Mucosa of rectum (tissue), 2 donors: ENCODE measurements around the gene KRT35.

ENCODE experiments used
- H3K27ac ChIP-seq, 2 donors: one replicate each; pipeline ENCODE4 v1.7.0; 2013; ENCODE audit warnings: inconsistent platforms in 2 of 2, low read depth in 2 of 2, low read length in 2 of 2
- H3K27me3 ChIP-seq, 2 donors: one replicate each; pipeline ENCODE4 v1.7.0; 2013; ENCODE audit warnings: low read length in 2 of 2; ENCODE audit not compliant: control insufficient read depth in 2 of 2, insufficient read depth in 2 of 2
- H3K36me3 ChIP-seq, 2 donors: one replicate each; pipeline ENCODE4 v1.7.0; 2013; ENCODE audit warnings: low read length in 2 of 2; ENCODE audit not compliant: control insufficient read depth in 2 of 2, insufficient read depth in 2 of 2
- H3K4me1 ChIP-seq, 2 donors: one replicate each; pipeline ENCODE4 v1.7.0; 2013; ENCODE audit warnings: low read length in 2 of 2, mild to moderate bottlenecking in 1 of 2; ENCODE audit not compliant: control insufficient read depth in 2 of 2, insufficient read depth in 2 of 2
- H3K4me3 ChIP-seq, 2 donors: one replicate each; pipeline ENCODE4 v1.7.0; 2013; ENCODE audit warnings: low read length in 2 of 2
- H3K9ac ChIP-seq, 2 donors: one replicate each; pipeline ENCODE4 v1.7.0; 2013; ENCODE audit warnings: low read length in 2 of 2, low read depth in 1 of 2, mild to moderate bottlenecking in 1 of 2
- H3K9me3 ChIP-seq, 2 donors: one replicate each; pipeline ENCODE4 v1.7.0; 2013; ENCODE audit warnings: low read length in 2 of 2; ENCODE audit not compliant: control insufficient read depth in 2 of 2
- donor health status: healthy.
- donor health status: Normal muscosa, but diverticular disease.

The KRT35 gene

DNA sequence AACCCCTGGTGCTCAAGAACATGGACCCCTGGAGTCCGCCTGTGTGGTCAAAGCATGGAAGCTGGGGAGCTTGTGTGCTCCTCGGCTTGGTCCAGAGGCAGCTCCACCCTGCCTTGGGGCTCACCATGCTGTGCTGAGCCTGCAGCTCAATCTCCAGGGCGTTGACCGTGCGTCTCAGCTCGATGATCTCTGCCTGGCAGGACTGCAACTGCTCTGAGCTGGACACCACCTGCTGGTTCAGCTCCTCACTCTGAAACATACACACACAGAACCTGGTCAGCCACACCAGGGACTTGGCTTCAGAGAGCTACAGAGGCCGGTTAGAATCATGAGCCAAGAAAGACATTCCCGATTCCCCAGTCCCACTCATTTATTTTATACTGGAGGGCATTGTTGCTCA lies 2.7 kb downstream of the KRT35 start:
- no peak overlapping the region for H3K27ac ChIP-seq
- H3K9ac ChIP-seq, result no peak overlapping the region
- H3K9me3 ChIP-seq, result no peaks in the 10 kb centered on the region
- H3K4me1 ChIP-seq, result no peaks in the 10 kb centered on the region
- H3K27me3 ChIP-seq, result no peaks in the 10 kb centered on the region
- no peak overlapping the region for H3K4me3 ChIP-seq
- H3K36me3 ChIP-seq, result no peaks in the 10 kb centered on the region

DNA sequence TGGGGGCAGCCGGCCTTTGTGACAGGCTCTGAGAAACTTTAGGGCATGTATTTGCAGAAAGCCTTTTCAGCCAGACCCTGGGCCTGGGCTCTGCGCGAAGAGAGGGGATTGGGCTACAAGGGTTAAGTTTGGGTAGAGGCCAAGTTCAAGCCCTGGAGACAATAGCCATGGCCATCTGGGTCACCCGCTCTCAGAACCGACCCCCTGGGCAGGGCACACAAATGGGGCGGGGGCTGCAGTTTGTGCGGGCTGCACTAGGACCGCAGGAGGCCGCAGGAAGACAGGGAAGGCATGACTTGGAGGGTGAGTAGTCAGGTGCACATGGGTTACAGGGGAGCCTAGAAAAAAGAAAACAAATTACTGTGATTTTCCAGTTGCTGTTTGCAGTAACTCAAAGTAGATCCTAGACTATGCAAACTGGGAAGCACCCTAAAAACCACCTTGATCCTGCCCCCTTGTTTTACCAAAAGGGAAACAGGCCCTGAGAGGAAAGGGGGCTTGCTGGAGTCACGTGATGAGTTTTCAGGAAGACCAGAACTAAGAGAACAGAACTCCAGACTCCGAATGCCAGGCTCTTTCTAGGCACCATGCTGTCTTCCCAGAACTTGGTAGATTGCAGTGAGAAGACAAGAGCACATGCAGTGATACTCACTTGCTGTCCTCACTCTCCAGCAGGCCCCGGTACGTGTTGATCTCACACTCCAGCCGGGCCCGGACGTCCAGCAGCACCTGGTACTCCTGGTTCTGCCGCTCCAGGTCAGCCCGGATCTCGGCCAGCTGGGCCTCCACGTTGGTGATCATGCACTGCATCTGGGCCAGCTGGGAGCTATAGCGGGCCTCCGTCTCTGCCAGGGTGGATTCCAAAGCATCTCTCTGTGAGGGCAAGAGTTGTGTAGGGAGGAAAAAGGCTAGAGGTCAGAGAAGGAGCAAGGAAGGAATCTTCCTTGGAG lies 3.8 kb downstream of the KRT35 start:
- H3K9ac ChIP-seq, result no peak overlapping the region
- no peaks in the 10 kb centered on the region for H3K36me3 ChIP-seq
- no peaks in the 10 kb centered on the region for H3K9me3 ChIP-seq
- H3K27me3 ChIP-seq, result no peaks in the 10 kb centered on the region
- no peak overlapping the region for H3K4me3 ChIP-seq
- no peak overlapping the region for H3K27ac ChIP-seq
- no peaks in the 10 kb centered on the region for H3K4me1 ChIP-seq

DNA sequence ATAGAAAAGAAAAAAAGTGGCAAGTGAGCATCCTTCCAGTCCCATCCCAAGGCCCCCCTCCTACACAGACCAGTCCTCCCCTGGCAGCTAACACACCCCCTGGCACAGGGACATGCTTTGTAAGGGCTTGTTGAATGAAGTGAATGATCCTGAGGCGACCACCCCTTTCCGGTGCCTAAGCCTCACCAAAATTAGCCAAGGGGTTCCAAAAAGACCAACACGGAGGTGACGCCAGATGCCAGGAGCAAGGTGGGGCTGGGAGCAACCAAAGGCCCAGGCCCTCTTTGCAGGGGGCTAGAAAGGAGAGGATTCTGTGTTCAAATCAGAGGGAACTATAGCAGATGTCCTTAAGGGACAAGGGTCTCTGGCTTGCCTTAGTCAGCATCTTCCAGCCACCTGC lies 5.5 kb downstream of the KRT35 start:
- H3K27ac ChIP-seq, result no peak overlapping the region
- H3K9ac ChIP-seq, result no peak overlapping the region
- H3K36me3 ChIP-seq, result no peaks in the 10 kb centered on the region
- H3K27me3 ChIP-seq, result no peaks in the 10 kb centered on the region
- no peaks in the 10 kb centered on the region for H3K9me3 ChIP-seq
- H3K4me1 ChIP-seq, result no peaks in the 10 kb centered on the region
- H3K4me3 ChIP-seq, result no peak overlapping the region

DNA sequence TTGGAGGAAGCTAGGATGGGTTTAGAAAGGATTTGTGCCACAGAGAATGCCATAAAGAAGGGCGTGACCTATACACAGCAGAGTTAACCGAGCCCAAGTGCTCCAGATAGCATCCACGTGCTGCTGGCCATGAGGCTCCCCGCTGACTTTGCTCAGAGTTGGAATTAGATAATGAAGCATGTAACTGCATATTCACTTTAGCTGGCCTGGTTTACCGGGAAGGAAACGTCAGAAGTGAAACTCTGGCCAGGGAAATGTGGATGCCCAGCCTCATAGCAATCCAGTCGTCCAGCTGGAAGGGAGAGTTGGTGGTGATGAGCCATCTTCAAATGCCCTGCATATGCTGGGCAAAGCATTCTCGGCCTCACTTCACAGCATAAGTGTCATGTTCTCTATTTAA lies 6.1 kb downstream of the KRT35 start:
- H3K9ac ChIP-seq, result no peak overlapping the region
- no peak overlapping the region for H3K4me3 ChIP-seq
- H3K36me3 ChIP-seq, result no peaks in the 10 kb centered on the region
- H3K27me3 ChIP-seq, result no peaks in the 10 kb centered on the region
- H3K4me1 ChIP-seq, result no peaks in the 10 kb centered on the region
- no peaks in the 10 kb centered on the region for H3K9me3 ChIP-seq
- H3K27ac ChIP-seq, result no peak overlapping the region

DNA sequence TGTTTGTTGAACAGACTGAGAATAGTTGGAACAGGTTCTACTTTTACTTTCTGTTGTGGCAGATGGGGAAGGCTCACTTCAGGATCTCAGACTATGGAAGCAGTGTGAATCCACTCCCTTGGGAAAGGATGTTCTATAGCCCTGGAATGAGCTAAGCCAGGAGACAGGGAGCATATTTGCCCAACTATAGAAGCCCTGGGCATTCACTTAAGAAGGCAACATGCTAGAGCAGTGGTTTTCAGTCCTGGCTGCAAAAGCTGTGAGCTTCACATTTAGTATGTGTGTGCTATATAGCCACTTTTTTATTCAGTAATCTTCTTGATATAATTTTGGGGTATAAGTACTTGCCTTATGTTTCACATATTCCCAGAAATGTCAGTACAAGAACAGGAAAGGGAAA lies 12.6 kb downstream of the KRT35 start:
- H3K4me1 ChIP-seq, result no peaks in the 10 kb centered on the region
- no peaks in the 10 kb centered on the region for H3K36me3 ChIP-seq
- H3K9ac ChIP-seq, result no peak overlapping the region
- H3K27ac ChIP-seq, result no peak overlapping the region
- peaks cover 3% of the 10 kb centered on the region in 2 donors for H3K27me3 ChIP-seq
- H3K4me3 ChIP-seq, result no peak overlapping the region
- H3K9me3 ChIP-seq, result no peaks in the 10 kb centered on the region

DNA sequence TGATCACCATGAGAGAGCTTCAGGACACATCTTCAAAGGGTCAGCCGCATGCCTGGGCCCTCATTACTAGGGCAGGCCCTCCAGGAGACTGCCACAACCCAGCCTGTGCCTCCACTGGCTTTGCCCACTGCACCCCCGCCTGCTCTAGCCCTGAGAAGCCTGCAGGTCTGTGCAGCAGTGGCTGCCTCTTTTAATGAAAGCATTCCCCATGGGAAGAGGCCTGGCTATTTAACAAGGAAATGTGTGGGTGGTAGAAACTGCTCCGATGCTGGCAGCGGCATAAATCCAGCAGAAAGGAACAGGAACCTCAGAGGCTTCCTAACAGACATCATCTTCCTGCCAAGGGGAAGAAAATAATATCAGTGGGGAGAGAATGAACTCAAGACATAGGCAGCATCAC lies 13.4 kb downstream of the KRT35 start:
- Histone ChIP-seq H3K9ac (no peak overlapping the region), H3K36me3 (no peaks in the 10 kb centered on the region), H3K4me3 (no peak overlapping the region), H3K27ac (no peak overlapping the region), H3K9me3 (no peaks in the 10 kb centered on the region), H3K27me3 (peaks cover 3% of the 10 kb centered on the region in 2 donors), H3K4me1 (no peaks in the 10 kb centered on the region)

DNA sequence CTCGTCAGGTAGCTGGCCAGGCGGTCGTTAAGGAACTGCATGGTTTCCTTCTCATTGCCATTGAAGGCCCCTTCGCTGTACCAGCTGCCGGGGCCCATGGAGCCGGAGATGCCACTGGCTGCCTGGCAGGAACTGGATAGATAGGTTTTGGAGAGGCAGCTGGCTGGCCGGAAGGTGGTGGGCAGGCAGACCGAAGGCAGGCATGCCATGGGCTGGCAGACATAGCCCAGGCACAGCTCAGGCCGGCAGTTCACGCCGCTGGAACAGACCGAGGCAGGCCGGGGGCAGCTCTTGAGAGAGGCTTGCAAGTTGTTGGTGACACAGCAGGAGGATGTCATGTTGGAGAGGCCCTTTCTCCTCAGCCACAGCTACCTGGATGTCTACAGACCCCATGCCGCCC lies 14.0 kb downstream of the KRT35 start, which contains the start of gene KRT32:
KRT32 (minus strand) TSS at position 399 of the 400 bp plus-strand sequence; CDS start at position 338, 61 bp downstream.
- Histone ChIP-seq H3K9me3 (no peaks in the 10 kb centered on the region), H3K4me1 (no peaks in the 10 kb centered on the region), H3K36me3 (no peaks in the 10 kb centered on the region), H3K27ac (no peak within 1 kb of the TSS), H3K27me3 (peaks cover 3% of the 10 kb centered on the region in 2 donors), H3K4me3 (no peak within 1 kb of the TSS), H3K9ac (no peak within 1 kb of the TSS)

DNA sequence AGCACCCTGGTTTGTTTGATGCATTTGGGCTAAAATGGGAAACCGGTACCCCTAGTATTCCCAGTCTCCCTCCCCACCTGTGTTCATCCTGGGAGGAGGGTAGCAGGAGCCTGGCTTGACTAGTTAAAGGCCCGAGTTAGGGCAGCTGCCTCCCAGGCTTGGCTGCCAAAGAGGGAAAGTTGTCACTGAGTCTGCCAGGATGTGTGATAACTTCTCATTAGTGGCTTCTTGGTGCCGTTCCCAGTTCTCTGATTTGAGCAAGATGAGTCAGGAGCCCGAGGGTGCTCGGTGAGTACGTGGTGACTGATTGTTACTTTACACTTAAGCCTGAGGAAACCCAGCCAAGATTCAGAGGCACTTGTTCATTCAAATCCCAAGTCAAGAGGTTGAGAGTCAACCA lies 16.3 kb downstream of the KRT35 start:
- no peaks in the 10 kb centered on the region for H3K36me3 ChIP-seq
- no peaks in the 10 kb centered on the region for H3K4me1 ChIP-seq
- H3K27me3 ChIP-seq, result peaks cover 3% of the 10 kb centered on the region in 2 donors
- no peak overlapping the region for H3K27ac ChIP-seq
- H3K9ac ChIP-seq, result no peak overlapping the region
- H3K4me3 ChIP-seq, result no peak overlapping the region
- H3K9me3 ChIP-seq, result no peaks in the 10 kb centered on the region

DNA sequence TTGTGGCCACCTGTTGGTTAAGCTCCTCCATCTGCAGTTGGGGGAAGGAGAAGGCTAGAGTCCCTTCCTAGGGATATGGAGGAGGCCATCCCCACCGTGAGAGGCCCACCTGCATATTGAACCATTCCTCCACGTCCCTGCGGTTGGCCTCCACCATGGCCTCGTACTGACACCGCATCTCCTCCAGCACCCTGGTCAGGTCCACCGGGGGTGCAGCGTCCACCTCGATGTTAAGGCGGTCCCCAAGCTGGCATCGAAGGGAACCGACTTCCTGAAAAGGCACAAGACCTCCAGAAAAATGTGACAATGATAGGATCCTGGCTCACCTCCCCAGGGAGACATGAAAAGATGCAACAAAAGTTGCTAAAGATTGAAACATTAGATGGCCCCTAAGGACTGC lies 16.8 kb downstream of the KRT35 start:
- Histone ChIP-seq H3K36me3 (no peaks in the 10 kb centered on the region), H3K9me3 (no peaks in the 10 kb centered on the region), H3K9ac (no peak overlapping the region), H3K4me1 (no peaks in the 10 kb centered on the region), H3K4me3 (no peak overlapping the region), H3K27me3 (peaks cover 3% of the 10 kb centered on the region in 2 donors), H3K27ac (no peak overlapping the region)

DNA sequence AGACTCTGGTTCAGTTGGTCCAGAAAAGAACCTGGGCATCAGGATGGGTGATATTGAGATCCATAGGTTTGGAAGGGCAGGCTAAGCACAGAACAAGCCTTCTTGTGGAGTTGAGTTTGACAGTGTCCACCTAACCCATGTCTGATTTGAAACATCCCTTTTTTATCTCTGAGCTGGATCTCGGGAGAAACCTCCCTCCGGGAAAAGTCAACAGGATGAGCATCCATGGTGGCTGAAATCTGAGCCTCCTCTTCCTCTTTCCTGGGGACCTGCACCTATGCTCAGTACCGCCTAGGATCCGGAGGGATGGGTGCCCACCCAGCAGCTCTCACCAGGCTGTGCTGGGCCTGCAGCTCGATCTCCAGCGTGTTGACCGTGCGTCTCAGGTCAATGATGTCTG lies 17.2 kb downstream of the KRT35 start:
- Histone ChIP-seq H3K27me3 (peaks cover 3% of the 10 kb centered on the region in 2 donors), H3K9me3 (no peaks in the 10 kb centered on the region), H3K9ac (no peak overlapping the region), H3K27ac (no peak overlapping the region), H3K4me3 (no peak overlapping the region), H3K36me3 (no peaks in the 10 kb centered on the region), H3K4me1 (no peaks in the 10 kb centered on the region)
